ENCODE data around the gene PPP1R1B.
A peak's percentile ranks its signal among the peaks of the same experiment; 100 is the strongest.

Gene PPP1R1B

GRCh38 chr17:39641883-39642282 is 15.1 kb downstream of the PPP1R1B start:
- Histone ChIP-seq H2BK12ac (ENCODE audit: low read length in 2 of 2) (no peak overlapping the region), H3K36me3 (ENCODE audit: control insufficient read depth in 1 of 2, insufficient read depth in 2 of 2, low read depth in 1 of 2, low read length in 2 of 2) (peaks cover 3 to 13% of the 10 kb centered on the region in 2 experiments), H3K27ac (ENCODE audit: low read length, poor library complexity, severe bottlenecking) (no peak overlapping the region), H3K4me1 (ENCODE audit: control insufficient read depth, insufficient read depth, low read depth, low read length) (peaks cover 54% of the 10 kb centered on the region), H3K14ac (ENCODE audit: low read length in 2 of 2) (no peak overlapping the region), H3K9ac (ENCODE audit: low read length) (no peak overlapping the region), H3K18ac (ENCODE audit: low read depth in 1 of 2, low read length in 2 of 2) (no peak overlapping the region), H3K4me3 (ENCODE audit: insufficient read depth in 1 of 2, low read depth in 1 of 2, low read length in 2 of 2) (no peak overlapping the region), H2BK5ac (ENCODE audit: low read depth, low read length, poor library complexity, severe bottlenecking) (no peak overlapping the region), H3K9me3 (ENCODE audit: control insufficient read depth, low read length) (no peaks in the 10 kb centered on the region), H3K4me2 (ENCODE audit: low read length, poor library complexity, severe bottlenecking) (no peak overlapping the region), H4K8ac (ENCODE audit: low read length) (no peak overlapping the region), H2AK5ac (ENCODE audit: low read length, severe bottlenecking) (no peak overlapping the region), H3K79me1 (replicated peaks; ENCODE audit: low read length, poor library complexity, severe bottlenecking) (peaks cover 39% of the 10 kb centered on the region), H3K4ac (ENCODE audit: low read depth in 1 of 2, low read length in 2 of 2) (no peak overlapping the region), H2AFZ (ENCODE audit: low read depth, low read length) (no peak overlapping the region), H2BK15ac (ENCODE audit: low read depth, poor library complexity, severe bottlenecking) (no peak overlapping the region), H3K27me3 (ENCODE audit: control insufficient read depth in 1 of 2, insufficient read depth in 1 of 2, low read length in 2 of 2) (no peaks in the 10 kb centered on the region), H2BK120ac (ENCODE audit: low read depth, low read length) (no peak overlapping the region), H3K23ac (ENCODE audit: low read length in 2 of 2) (no peak overlapping the region), H4K91ac (ENCODE audit: low read length) (no peak overlapping the region)
- 91% methylated on average over 4 of the region's 7 CpGs for WGBS
- no peak for DNase-seq

- Histone ChIP-seq H3K18ac (ENCODE audit: low read depth in 1 of 2, low read length in 2 of 2) (no peak overlapping the region), H2BK120ac (ENCODE audit: low read depth, low read length) (no peak overlapping the region), H2AFZ (ENCODE audit: low read depth, low read length) (no peak overlapping the region), H3K36me3 (ENCODE audit: control insufficient read depth in 1 of 2, insufficient read depth in 2 of 2, low read depth in 1 of 2, low read length in 2 of 2) (peaks cover 3 to 17% of the 10 kb centered on the region in 2 experiments), H3K9me3 (ENCODE audit: control insufficient read depth, low read length) (no peaks in the 10 kb centered on the region), H3K4me1 (ENCODE audit: control insufficient read depth, insufficient read depth, low read depth, low read length) (peaks cover 54% of the 10 kb centered on the region), H2AK5ac (ENCODE audit: low read length, severe bottlenecking) (peak overlapping the region; percentile 50), H3K4me3 (ENCODE audit: insufficient read depth in 1 of 2, low read depth in 1 of 2, low read length in 2 of 2) (peak overlapping the region in 1 of 2 experiments; percentile 14), H2BK5ac (ENCODE audit: low read depth, low read length, poor library complexity, severe bottlenecking) (no peak overlapping the region), H3K27ac (ENCODE audit: low read length, poor library complexity, severe bottlenecking) (no peak overlapping the region), H3K27me3 (ENCODE audit: control insufficient read depth in 1 of 2, insufficient read depth in 1 of 2, low read length in 2 of 2) (no peaks in the 10 kb centered on the region), H2BK12ac (ENCODE audit: low read length in 2 of 2) (peak overlapping the region in 1 of 2 experiments; percentile 34), H4K8ac (ENCODE audit: low read length) (peak overlapping the region; percentile 25), H3K14ac (ENCODE audit: low read length in 2 of 2) (peak overlapping the region in 1 of 2 experiments; percentile 63), H2BK15ac (ENCODE audit: low read depth, poor library complexity, severe bottlenecking) (no peak overlapping the region), H3K9ac (ENCODE audit: low read length) (no peak overlapping the region), H3K4ac (ENCODE audit: low read depth in 1 of 2, low read length in 2 of 2) (no peak overlapping the region), H3K23ac (ENCODE audit: low read length in 2 of 2) (no peak overlapping the region), H4K91ac (ENCODE audit: low read length) (no peak overlapping the region), H3K79me1 (replicated peaks; ENCODE audit: low read length, poor library complexity, severe bottlenecking) (peaks cover 41% of the 10 kb centered on the region), H3K4me2 (ENCODE audit: low read length, poor library complexity, severe bottlenecking) (no peak overlapping the region)
- WGBS, result 83% methylated on average over 9 of the region's 9 CpGs
- no peak for DNase-seq
Observed at GRCh38 chr17:39642291-39643074, 15.7 kb downstream of the PPP1R1B start.

GRCh38 chr17:39643271-39643670 is 16.5 kb downstream of the PPP1R1B start:
- Histone ChIP-seq H3K4me2 (ENCODE audit: low read length, poor library complexity, severe bottlenecking) (no peak overlapping the region), H3K27me3 (ENCODE audit: control insufficient read depth in 1 of 2, insufficient read depth in 1 of 2, low read length in 2 of 2) (no peaks in the 10 kb centered on the region), H3K9ac (ENCODE audit: low read length) (no peak overlapping the region), H2BK120ac (ENCODE audit: low read depth, low read length) (no peak overlapping the region), H3K23ac (ENCODE audit: low read length in 2 of 2) (no peak overlapping the region), H2BK15ac (ENCODE audit: low read depth, poor library complexity, severe bottlenecking) (no peak overlapping the region), H3K27ac (ENCODE audit: low read length, poor library complexity, severe bottlenecking) (no peak overlapping the region), H3K18ac (ENCODE audit: low read depth in 1 of 2, low read length in 2 of 2) (no peak overlapping the region), H3K4ac (ENCODE audit: low read depth in 1 of 2, low read length in 2 of 2) (no peak overlapping the region), H2AK5ac (ENCODE audit: low read length, severe bottlenecking) (no peak overlapping the region), H2BK12ac (ENCODE audit: low read length in 2 of 2) (peak overlapping the region in 1 of 2 experiments; percentile 67), H3K36me3 (ENCODE audit: control insufficient read depth in 1 of 2, insufficient read depth in 2 of 2, low read depth in 1 of 2, low read length in 2 of 2) (peaks cover 3 to 17% of the 10 kb centered on the region in 2 experiments), H3K4me3 (ENCODE audit: insufficient read depth in 1 of 2, low read depth in 1 of 2, low read length in 2 of 2) (no peak overlapping the region), H2BK5ac (ENCODE audit: low read depth, low read length, poor library complexity, severe bottlenecking) (no peak overlapping the region), H3K9me3 (ENCODE audit: control insufficient read depth, low read length) (no peaks in the 10 kb centered on the region), H3K4me1 (ENCODE audit: control insufficient read depth, insufficient read depth, low read depth, low read length) (peaks cover 48% of the 10 kb centered on the region), H3K14ac (ENCODE audit: low read length in 2 of 2) (no peak overlapping the region), H3K79me1 (replicated peaks; ENCODE audit: low read length, poor library complexity, severe bottlenecking) (peaks cover 34% of the 10 kb centered on the region), H4K91ac (ENCODE audit: low read length) (no peak overlapping the region), H4K8ac (ENCODE audit: low read length) (no peak overlapping the region), H2AFZ (ENCODE audit: low read depth, low read length) (no peak overlapping the region)
- WGBS, result 53% methylated on average over 4 of the region's 4 CpGs
- DNase-seq, result peak; percentile 71

GRCh38 chr17:39647256-39647655 is 20.5 kb downstream of the PPP1R1B start:
- no peak overlapping the region for H2AK5ac ChIP-seq (ENCODE audit: low read length, severe bottlenecking)
- no peak overlapping the region for H2BK12ac ChIP-seq (ENCODE audit: low read length in 2 of 2)
- H3K79me1 ChIP-seq (replicated peaks; ENCODE audit: low read length, poor library complexity, severe bottlenecking), result peaks cover 44% of the 10 kb centered on the region
- H2BK5ac ChIP-seq (ENCODE audit: low read depth, low read length, poor library complexity, severe bottlenecking), result no peak overlapping the region
- no peak overlapping the region for H3K18ac ChIP-seq (ENCODE audit: low read depth in 1 of 2, low read length in 2 of 2)
- peaks cover 7 to 20% of the 10 kb centered on the region in 2 experiments for H3K36me3 ChIP-seq (ENCODE audit: control insufficient read depth in 1 of 2, insufficient read depth in 2 of 2, low read depth in 1 of 2, low read length in 2 of 2)
- WGBS, result 77% methylated on average over 5 of the region's 5 CpGs
- no peak overlapping the region for H4K91ac ChIP-seq (ENCODE audit: low read length)
- H3K23ac ChIP-seq (ENCODE audit: low read length in 2 of 2), result no peak overlapping the region
- no peak overlapping the region for H2AFZ ChIP-seq (ENCODE audit: low read depth, low read length)
- H3K9ac ChIP-seq (ENCODE audit: low read length), result no peak overlapping the region
- H4K8ac ChIP-seq (ENCODE audit: low read length), result no peak overlapping the region
- no peak overlapping the region for H2BK120ac ChIP-seq (ENCODE audit: low read depth, low read length)
- no peak overlapping the region for H3K14ac ChIP-seq (ENCODE audit: low read length in 2 of 2)
- H3K4me3 ChIP-seq (ENCODE audit: insufficient read depth in 1 of 2, low read depth in 1 of 2, low read length in 2 of 2), result no peak overlapping the region
- no peak overlapping the region for H3K4me2 ChIP-seq (ENCODE audit: low read length, poor library complexity, severe bottlenecking)
- H3K27ac ChIP-seq (ENCODE audit: low read length, poor library complexity, severe bottlenecking), result no peak overlapping the region
- no peaks in the 10 kb centered on the region for H3K27me3 ChIP-seq (ENCODE audit: control insufficient read depth in 1 of 2, insufficient read depth in 1 of 2, low read length in 2 of 2)
- DNase-seq, result no peak
- H2BK15ac ChIP-seq (ENCODE audit: low read depth, poor library complexity, severe bottlenecking), result no peak overlapping the region
- H3K9me3 ChIP-seq (ENCODE audit: control insufficient read depth, low read length), result no peaks in the 10 kb centered on the region
- no peak overlapping the region for H3K4ac ChIP-seq (ENCODE audit: low read depth in 1 of 2, low read length in 2 of 2)
- H3K4me1 ChIP-seq (ENCODE audit: control insufficient read depth, insufficient read depth, low read depth, low read length), result peaks cover 37% of the 10 kb centered on the region
